Karpas-422 (cell line): ENCODE measurements around the gene PSTPIP2. TPM values are rescaled to one million over a fixed set of nuclear protein-coding genes. Genes with fewer than 3 reads are reported as not detected.

Experiments used
- DNase-seq: peaks from one replicate; pipeline ENCODE4 v3.0.0-alpha.2; 2015
- H2AFZ ChIP-seq: fragments of 200-600 bp; sonication (generic); 2 replicates; pipeline ENCODE4 v1.6.1; 2014; ENCODE audit warnings: antibody characterized with exemption, low read length, mixed read lengths
- H3K27ac ChIP-seq: fragments of 200-600 bp; sonication (generic); 2 replicates; pipeline ENCODE4 v1.5.1; 2014; ENCODE audit warnings: mild to moderate bottlenecking, low read length, moderate library complexity
- H3K27me3 ChIP-seq: fragments of 200-600 bp; sonication (generic); 2 replicates; pipeline ENCODE4 v1.6.1; 2014; ENCODE audit warnings: low read length, mixed read lengths
- H3K36me3 ChIP-seq: fragments of 200-600 bp; sonication (generic); 2 replicates; pipeline ENCODE4 v1.6.1; 2014; ENCODE audit warnings: low read length, mixed read lengths; ENCODE audit not compliant: insufficient read depth
- H3K4me1 ChIP-seq: fragments of 200-600 bp; sonication (generic); 2 replicates; pipeline ENCODE4 v1.6.1; 2014; ENCODE audit warnings: mild to moderate bottlenecking, low read length, mixed read lengths
- H3K4me2 ChIP-seq: fragments of 200-600 bp; sonication (generic); 2 replicates; pipeline ENCODE4 v1.6.1; 2014; ENCODE audit warnings: low read length, low read depth, mild to moderate bottlenecking; ENCODE audit not compliant: poor library complexity, severe bottlenecking
- H3K4me3 ChIP-seq: fragments of 200-600 bp; sonication (generic); 2 replicates; pipeline ENCODE4 v1.5.1; 2014; ENCODE audit warnings: mild to moderate bottlenecking, antibody characterized with exemption, low read length, mixed read lengths
- H3K79me2 ChIP-seq: fragments of 200-600 bp; sonication (generic); 2 replicates; pipeline ENCODE4 v1.6.1; 2014; ENCODE audit warnings: mild to moderate bottlenecking, low read length, mixed read lengths
- H3K9ac ChIP-seq: fragments of 200-600 bp; sonication (generic); 2 replicates; pipeline ENCODE4 v1.6.0; 2014; ENCODE audit warnings: low read length
- H3K9me2 ChIP-seq: fragments of 200-600 bp; sonication (generic), shearing (Covaris generic); replicated peaks from 2 replicates; pipeline ENCODE4 v1.6.0; 2014; ENCODE audit warnings: mild to moderate bottlenecking, low read length, moderate library complexity; ENCODE audit not compliant: insufficient read depth
- H3K9me3 ChIP-seq: fragments of 300-700, 200-600 bp; sonication (generic); 2 replicates; pipeline ENCODE4 v1.6.1; 2014; ENCODE audit warnings: low read length, mixed read lengths
- H4K20me1 ChIP-seq: fragments of 200-600 bp; sonication (generic); 2 replicates; pipeline ENCODE4 v1.6.1; 2014; ENCODE audit warnings: mild to moderate bottlenecking, antibody characterized with exemption, low read length, low read depth; ENCODE audit not compliant: insufficient read depth
- small RNA-seq: library from RNA; depleted of rRNA; stranded (forward); fragments of <200 nt; gene quantifications from one replicate; pipeline ENCODE3, GENCODE V24; 2014
- total RNA-seq: library from RNA; depleted of rRNA; stranded (reverse); fragments of >200 nt; shearing (Covaris generic); gene quantifications from 2 replicates; pipeline ENCODE4 v1.2.3, GENCODE V29; 2014; ENCODE audit warnings: low replicate concordance; rRNA removed

The PSTPIP2 gene
- total RNA-seq, 1 experiment from 2014 or later: not detected

GRCh38 chr18:45939236-45939635 is 132.8 kb downstream of the PSTPIP2 start:
- DNase-seq: no peak
- Histone ChIP-seq H3K36me3 (peaks cover 12% of the 10 kb centered on the region), H3K9ac (no peak overlapping the region), H3K79me2 (no peaks in the 10 kb centered on the region), H4K20me1 (no peaks in the 10 kb centered on the region), H3K4me2 (no peak overlapping the region), H2AFZ (no peak overlapping the region), H3K4me1 (no peaks in the 10 kb centered on the region), H3K27me3 (no peaks in the 10 kb centered on the region), H3K9me2 (no peaks in the 10 kb centered on the region), H3K4me3 (no peak overlapping the region), H3K27ac (no peak overlapping the region), H3K9me3 (no peaks in the 10 kb centered on the region)

GRCh38 chr18:45938488-45938935 is 133.5 kb downstream of the PSTPIP2 start:
- H3K36me3 ChIP-seq: peaks cover 12% of the 10 kb centered on the region
- no peak overlapping the region for H3K9ac ChIP-seq
- no peak overlapping the region for H3K4me2 ChIP-seq
- no peaks in the 10 kb centered on the region for H3K27me3 ChIP-seq
- H2AFZ ChIP-seq: no peak overlapping the region
- H4K20me1 ChIP-seq: no peaks in the 10 kb centered on the region
- DNase-seq: no peak
- H3K79me2 ChIP-seq: no peaks in the 10 kb centered on the region
- H3K9me3 ChIP-seq: no peaks in the 10 kb centered on the region
- no peak overlapping the region for H3K27ac ChIP-seq
- no peaks in the 10 kb centered on the region for H3K9me2 ChIP-seq
- H3K4me3 ChIP-seq: no peak overlapping the region
- H3K4me1 ChIP-seq: no peaks in the 10 kb centered on the region

- Histone ChIP-seq H3K27me3 (no peaks in the 10 kb centered on the region), H2AFZ (no peak overlapping the region), H4K20me1 (no peaks in the 10 kb centered on the region), H3K79me2 (no peaks in the 10 kb centered on the region), H3K9ac (no peak overlapping the region), H3K9me2 (no peaks in the 10 kb centered on the region), H3K9me3 (no peaks in the 10 kb centered on the region), H3K4me3 (no peak overlapping the region), H3K27ac (no peak overlapping the region), H3K36me3 (peaks cover 4% of the 10 kb centered on the region), H3K4me2 (no peak overlapping the region), H3K4me1 (no peaks in the 10 kb centered on the region)
- DNase-seq: no peak
Measured at GRCh38 chr18:45935591-45936335, 136.3 kb downstream of the PSTPIP2 start.

Small RNA genes lying within 50 kb of the gene (small RNA-seq; reads per million reads assigned to genes)
- not detected for gene RN7SKP26
- not detected for gene RNU6-1278P
- not detected for gene RNY4P37

Other genes starting within 250 kb of the PSTPIP2 start
- gene SIGLEC15, start 246.6 kb downstream of the PSTPIP2 start, total RNA-seq: 1.6 and 2.5 TPM in 2 replicates
- gene EPG5, start 104.9 kb downstream of the PSTPIP2 start, total RNA-seq: 31.6 and 33.2 TPM in 2 replicates
- 417 and 563 TPM in 2 replicates for gene ATP5F1A, start 26.0 kb upstream of the PSTPIP2 start, total RNA-seq
- gene HAUS1, start 32.1 kb upstream of the PSTPIP2 start, total RNA-seq: 30.9 and 46.3 TPM in 2 replicates